ENCODE measurements around the gene SNX20. TPM values are rescaled to one million over a fixed set of nuclear protein-coding genes. Genes with fewer than 3 reads are reported as not detected.

SNX20 gene
- total RNA-seq, 1 donor from 2014 or later, result not detected

- H3K9me3 ChIP-seq (ENCODE audit: insufficient read depth, low read depth, low read length), result peaks cover 7% of the 10 kb centered on the region
- H3K27me3 ChIP-seq (ENCODE audit: insufficient read depth, low read length), result no peaks in the 10 kb centered on the region
- TF ChIP-seq CTCF (IDR thresholded peaks at IDR 0.05; ENCODE audit: insufficient read depth, low read depth, low read length) (no peak), EZH2 (IDR thresholded peaks at IDR 0.05; ENCODE audit: insufficient read depth, low read length) (no peak)
- Mint-ChIP-seq H3K4me3 (ENCODE audit: unreplicated experiment) (no peak overlapping the region), H3K36me3 (ENCODE audit: low read depth, unreplicated experiment) (no peaks in the 10 kb centered on the region), H3K27ac (ENCODE audit: unreplicated experiment) (no peak overlapping the region), H3K9me3 (ENCODE audit: unreplicated experiment) (peaks cover 21% of the 10 kb centered on the region), H3K4me1 (ENCODE audit: low read depth, unreplicated experiment) (peaks cover 3% of the 10 kb centered on the region), H3K27me3 (ENCODE audit: low read depth, unreplicated experiment) (peaks cover 21% of the 10 kb centered on the region)
- no peaks in the 10 kb centered on the region for H3K36me3 ChIP-seq (ENCODE audit: insufficient read depth, low read length)
- H3K4me3 ChIP-seq (ENCODE audit: insufficient read depth, low read depth, low read length), result no peak overlapping the region
- H3K4me1 ChIP-seq (ENCODE audit: insufficient read depth, low read length), result no peaks in the 10 kb centered on the region
- H3K79me2 ChIP-seq (ENCODE audit: insufficient read depth, low read length), result no peaks in the 10 kb centered on the region
- no peak overlapping the region for H3K4me2 ChIP-seq (ENCODE audit: low read length)
- DNase-seq (ENCODE audit: low read depth), result no peak
- H3K27ac ChIP-seq (ENCODE audit: low read depth, low read length), result no peak overlapping the region
- no peaks in the 10 kb centered on the region for H4K20me1 ChIP-seq (ENCODE audit: insufficient read depth, low read length)
- FAIRE-seq, result no peak
- H2AFZ ChIP-seq (ENCODE audit: low read depth, low read length), result no peak overlapping the region
- no peak overlapping the region for H3K9ac ChIP-seq (ENCODE audit: low read length)
Observed at GRCh38 chr16:50708373-50709060, 27.4 kb upstream of the SNX20 start.

GRCh38 chr16:50706250-50706649, 25.1 kb upstream of the SNX20 start:
- Histone ChIP-seq H3K79me2 (ENCODE audit: insufficient read depth, low read length) (no peaks in the 10 kb centered on the region), H3K9ac (ENCODE audit: low read length) (no peak overlapping the region), H3K4me2 (ENCODE audit: low read length) (no peak overlapping the region), H3K9me3 (ENCODE audit: insufficient read depth, low read depth, low read length) (peaks cover 7% of the 10 kb centered on the region), H3K27me3 (ENCODE audit: insufficient read depth, low read length) (no peaks in the 10 kb centered on the region), H3K27ac (ENCODE audit: low read depth, low read length) (no peak overlapping the region), H3K36me3 (ENCODE audit: insufficient read depth, low read length) (no peaks in the 10 kb centered on the region), H3K4me3 (ENCODE audit: insufficient read depth, low read depth, low read length) (no peak overlapping the region), H3K4me1 (ENCODE audit: insufficient read depth, low read length) (no peaks in the 10 kb centered on the region), H4K20me1 (ENCODE audit: insufficient read depth, low read length) (no peaks in the 10 kb centered on the region), H2AFZ (ENCODE audit: low read depth, low read length) (no peak overlapping the region)
- H3K36me3 Mint-ChIP-seq (ENCODE audit: low read depth, unreplicated experiment), result no peaks in the 10 kb centered on the region
- peaks cover 21% of the 10 kb centered on the region for H3K9me3 Mint-ChIP-seq (ENCODE audit: unreplicated experiment)
- no peak overlapping the region for H3K27ac Mint-ChIP-seq (ENCODE audit: unreplicated experiment)
- TF ChIP-seq EZH2 (IDR thresholded peaks at IDR 0.05; ENCODE audit: insufficient read depth, low read length) (no peak), CTCF (IDR thresholded peaks at IDR 0.05; ENCODE audit: insufficient read depth, low read depth, low read length) (no peak)
- peaks cover 6% of the 10 kb centered on the region for H3K4me1 Mint-ChIP-seq (ENCODE audit: low read depth, unreplicated experiment)
- DNase-seq (ENCODE audit: low read depth) (no peak), FAIRE-seq (no peak)
- no peak overlapping the region for H3K4me3 Mint-ChIP-seq (ENCODE audit: unreplicated experiment)
- H3K27me3 Mint-ChIP-seq (ENCODE audit: low read depth, unreplicated experiment), result peaks cover 23% of the 10 kb centered on the region

DNA sequence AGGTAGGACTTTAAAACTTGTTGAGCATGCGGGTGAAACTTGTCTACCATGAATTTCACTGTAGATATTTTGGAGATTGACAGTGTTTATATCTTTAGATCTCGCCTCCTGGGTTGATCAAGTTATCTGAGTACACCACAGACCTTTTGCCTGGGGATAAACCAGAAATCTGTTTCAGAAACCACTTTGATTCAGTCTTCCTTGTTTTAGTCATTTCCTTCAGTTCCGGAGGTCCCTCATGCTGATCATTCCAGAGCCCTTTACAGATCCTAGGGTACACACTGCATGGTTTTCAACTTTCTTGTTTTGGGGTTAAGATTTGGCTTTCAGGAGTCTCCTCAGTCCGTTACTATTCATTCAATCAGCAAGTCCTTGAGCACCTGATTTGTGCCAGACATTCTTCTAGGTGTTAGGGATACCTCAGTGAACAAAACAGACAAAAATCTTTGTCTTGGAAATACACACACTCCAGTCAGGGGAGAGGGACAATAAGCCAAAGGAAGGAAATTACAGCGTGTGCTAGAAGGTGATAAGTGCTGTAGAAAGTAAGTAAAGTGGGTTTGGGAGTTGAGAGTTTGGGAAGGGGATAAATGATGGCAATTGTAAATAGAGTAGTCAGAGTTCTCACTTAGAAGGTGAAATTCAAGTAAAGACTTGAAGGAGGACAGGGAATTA, 24.5 kb upstream of the SNX20 start:
- Histone ChIP-seq H3K9me3 (ENCODE audit: insufficient read depth, low read depth, low read length) (peaks cover 7% of the 10 kb centered on the region), H2AFZ (ENCODE audit: low read depth, low read length) (no peak overlapping the region), H3K4me3 (ENCODE audit: insufficient read depth, low read depth, low read length) (no peak overlapping the region), H3K4me1 (ENCODE audit: insufficient read depth, low read length) (no peaks in the 10 kb centered on the region), H3K27me3 (ENCODE audit: insufficient read depth, low read length) (no peaks in the 10 kb centered on the region), H4K20me1 (ENCODE audit: insufficient read depth, low read length) (no peaks in the 10 kb centered on the region), H3K4me2 (ENCODE audit: low read length) (no peak overlapping the region), H3K79me2 (ENCODE audit: insufficient read depth, low read length) (no peaks in the 10 kb centered on the region), H3K36me3 (ENCODE audit: insufficient read depth, low read length) (no peaks in the 10 kb centered on the region), H3K9ac (ENCODE audit: low read length) (no peak overlapping the region), H3K27ac (ENCODE audit: low read depth, low read length) (no peak overlapping the region)
- H3K4me1 Mint-ChIP-seq (ENCODE audit: low read depth, unreplicated experiment), result peaks cover 6% of the 10 kb centered on the region
- H3K9me3 Mint-ChIP-seq (ENCODE audit: unreplicated experiment), result peaks cover 21% of the 10 kb centered on the region
- no peak for DNase-seq (ENCODE audit: low read depth)
- H3K4me3 Mint-ChIP-seq (ENCODE audit: unreplicated experiment), result no peak overlapping the region
- FAIRE-seq, result no peak
- TF ChIP-seq EZH2 (IDR thresholded peaks at IDR 0.05; ENCODE audit: insufficient read depth, low read length) (no peak), CTCF (IDR thresholded peaks at IDR 0.05; ENCODE audit: insufficient read depth, low read depth, low read length) (no peak)
- no peak overlapping the region for H3K27ac Mint-ChIP-seq (ENCODE audit: unreplicated experiment)
- H3K36me3 Mint-ChIP-seq (ENCODE audit: low read depth, unreplicated experiment), result no peaks in the 10 kb centered on the region
- peaks cover 23% of the 10 kb centered on the region for H3K27me3 Mint-ChIP-seq (ENCODE audit: low read depth, unreplicated experiment)

Data from astrocyte (in vitro differentiated cells and primary cell).